Vagina (tissue), 2 donors: ENCODE results near the gene HEG1.

Source experiments
- POLR2A ChIP-seq, 2 donors: fragments of 450-650 bp; IDR thresholded peaks; one replicate each; pipeline ENCODE4 v1.6.1; 2017; ENCODE audit warnings: antibody characterized with exemption in 2 of 2, mild to moderate bottlenecking in 2 of 2, moderate library complexity in 2 of 2
- POLR2AphosphoS5 ChIP-seq, 2 donors: sonication (generic); formaldehyde crosslinking; IDR thresholded peaks; one replicate each; pipeline ENCODE4 v1.9.0; 2017; ENCODE audit warnings: antibody characterized with exemption in 2 of 2, mild to moderate bottlenecking in 2 of 2, low read depth in 1 of 2; ENCODE audit not compliant: insufficient read depth in 1 of 2

GRCh38 chr3:124935794-124936542 lies 119.8 kb downstream of the HEG1 start:
- no peak for TF ChIP-seq POLR2A (IDR thresholded peaks at IDR 0.05)
- no peak for TF ChIP-seq POLR2AphosphoS5 (IDR thresholded peaks at IDR 0.05; ENCODE audit: insufficient read depth in 1 of 2, low read depth in 1 of 2)
